Amniotic epithelial cell (primary cell): ENCODE data around the gene ZNF749.

Experiments used
- DNase-seq: peaks from one replicate; pipeline ENCODE4 v3.0.0-alpha.2; 2010; ENCODE audit warnings: low read depth

ZNF749 gene

GRCh38 chr19:57435062-57435978, at the start of gene ZNF749:
TSS of gene ZNF749 (plus strand) at chr19:57435325. CDS start at chr19:57435579, 254 bp downstream.
- peak; percentile 95 for DNase-seq

- no peak for DNase-seq
These were observed 45.9 kb upstream of the ZNF749 start for GRCh38 chr19:57389194-57389729.

- DNase-seq = peak; percentile 99
These were observed 45.2 kb upstream of the ZNF749 start, which contains the start of gene ZNF548 for GRCh38 chr19:57389730-57390598. TSS of gene ZNF548 (plus strand) at chr19:57389854. CDS start at chr19:57390100, 246 bp downstream.

- no peak for DNase-seq
These were observed 39.4 kb upstream of the ZNF749 start for GRCh38 chr19:57395710-57396109.

- no peak for DNase-seq
These were observed 36.3 kb upstream of the ZNF749 start for GRCh38 chr19:57398868-57399267.

- no peak for DNase-seq
These were observed 31.2 kb upstream of the ZNF749 start for GRCh38 chr19:57403737-57404563.

- DNase-seq = peak; percentile 53
These were observed 28.5 kb upstream of the ZNF749 start for GRCh38 chr19:57406516-57407123.

- DNase-seq = peak; percentile 93
These were observed 24.1 kb upstream of the ZNF749 start, which contains the start of gene ZNF17 for GRCh38 chr19:57410877-57411671. TSS of gene ZNF17 (plus strand) at chr19:57411161. CDS start at chr19:57413616, 2,455 bp downstream.

- no peak for DNase-seq
These were observed 15.7 kb upstream of the ZNF749 start for GRCh38 chr19:57419439-57419838.

- DNase-seq = no peak
These were observed 14.1 kb upstream of the ZNF749 start for GRCh38 chr19:57421037-57421436.

GRCh38 chr19:57434386-57435061, 601 bp upstream of the ZNF749 start:
- no peak for DNase-seq

- no peak for DNase-seq
These were observed 1.3 kb downstream of the ZNF749 start for GRCh38 chr19:57436417-57436816.

- no peak for DNase-seq
These were observed 2.8 kb downstream of the ZNF749 start for GRCh38 chr19:57437931-57438330.

GRCh38 chr19:57438925-57439324, 3.8 kb downstream of the ZNF749 start:
- DNase-seq = no peak

GRCh38 chr19:57441979-57442752, 7.0 kb downstream of the ZNF749 start:
- no peak for DNase-seq

GRCh38 chr19:57443121-57443696, 8.1 kb downstream of the ZNF749 start:
- no peak for DNase-seq

- DNase-seq = no peak
These were observed 17.2 kb downstream of the ZNF749 start for GRCh38 chr19:57452307-57452706.

GRCh38 chr19:57465680-57466381, 30.7 kb downstream of the ZNF749 start:
- DNase-seq = peak; percentile 15
